Naive thymus-derived CD4-positive, alpha-beta T cell (primary cell): ENCODE data around the gene CD8A. TPM values are rescaled to one million over a fixed set of nuclear protein-coding genes. Genes with fewer than 3 reads are reported as not detected.
A peak's percentile ranks its signal among the peaks of the same experiment; 100 is the strongest.
"Not testable (repeated sequence)": the region's sequence is repeated elsewhere in the genome, so short reads cannot be mapped to it uniquely, and the experiment has no call there.

Source experiments
- ATAC-seq: fragments of 150-1000 bp; cut with Tn5 transposase; 2 replicates; pipeline ENCODE4 v1.10.0; 2021; ENCODE audit warnings: mild to moderate bottlenecking, moderate library complexity
- CTCF ChIA-PET: fragments of 350-600 bp; sonication (Branson Sonifier 250); formaldehyde crosslinking; loops from one replicate; lab custom pipeline; 2021; ENCODE audit warnings: antibody characterized with exemption; lab: Charles Lee
- POLR2A ChIA-PET: fragments of 350-600 bp; sonication (Branson Sonifier 250); formaldehyde crosslinking; loops from one replicate; lab custom pipeline; 2021; ENCODE audit warnings: antibody characterized with exemption, inconsistent platforms; lab: Charles Lee
- DNase-seq, 9 donors: peaks; one replicate each; pipeline versions ENCODE4 v3.0.0 to v3.0.0-alpha.2; 2020 to 2022; ENCODE audit warnings: mixed read lengths in 1 of 9
- H3K27ac ChIP-seq: one replicate; pipeline ENCODE4 v1.7.0; 2013; ENCODE audit warnings: mild to moderate bottlenecking, low read depth, low read length, moderate library complexity
- H3K27me3 ChIP-seq, 2 donors: one replicate each; pipeline ENCODE4 v1.7.0; 2013; ENCODE audit warnings: low read length in 2 of 2, mild to moderate bottlenecking in 2 of 2, moderate library complexity in 2 of 2; ENCODE audit not compliant: control insufficient read depth in 2 of 2, insufficient read depth in 2 of 2
- H3K36me3 ChIP-seq, 3 experiments: 1 replicate in 2 of 3; 2 replicates in 1 of 3; pipeline ENCODE4 v1.7.0; 2013; ENCODE audit warnings: low read length in 3 of 3, mild to moderate bottlenecking in 3 of 3, moderate library complexity in 1 of 3; ENCODE audit not compliant: insufficient read depth in 3 of 3, control insufficient read depth in 2 of 3
- H3K4me1 ChIP-seq, 2 donors: one replicate each; pipeline ENCODE4 v1.7.0; 2013; ENCODE audit warnings: low read length in 2 of 2, mild to moderate bottlenecking in 2 of 2, moderate library complexity in 1 of 2; ENCODE audit not compliant: control insufficient read depth in 2 of 2, insufficient read depth in 2 of 2
- H3K4me3 ChIP-seq: 2 replicates; pipeline ENCODE4 v1.7.0; 2013; ENCODE audit warnings: mild to moderate bottlenecking, low read length
- H3K9me3 ChIP-seq, 3 experiments: 1 replicate in 2 of 3; 2 replicates in 1 of 3; pipeline ENCODE4 v1.7.0; 2013; ENCODE audit warnings: low read length in 3 of 3; ENCODE audit not compliant: control insufficient read depth in 2 of 3
- H3K27ac Mint-ChIP-seq, 9 donors: one replicate each; pipeline ENCODE4 v1.8.0; 2020 to 2022; ENCODE audit warnings: mixed read lengths in 9 of 9, mild to moderate bottlenecking in 8 of 9, moderate library complexity in 5 of 9, inconsistent platforms in 2 of 9
- H3K27me3 Mint-ChIP-seq, 5 donors: one replicate each; pipeline ENCODE4 v1.8.0; 2021 to 2022; ENCODE audit warnings: mixed read lengths in 5 of 5, mild to moderate bottlenecking in 1 of 5
- H3K36me3 Mint-ChIP-seq, 5 donors: one replicate each; pipeline ENCODE4 v1.8.0; 2020 to 2022; ENCODE audit warnings: mixed read lengths in 5 of 5, mild to moderate bottlenecking in 3 of 5, inconsistent platforms in 1 of 5
- H3K4me1 Mint-ChIP-seq, 7 donors: one replicate each; pipeline ENCODE4 v1.8.0; 2020 to 2022; ENCODE audit warnings: mixed read lengths in 7 of 7, mild to moderate bottlenecking in 3 of 7, inconsistent platforms in 1 of 7
- H3K4me3 Mint-ChIP-seq, 10 donors: one replicate each; pipeline ENCODE4 v1.8.0; 2020 to 2022; ENCODE audit warnings: mild to moderate bottlenecking in 10 of 10, mixed read lengths in 10 of 10, moderate library complexity in 6 of 10, inconsistent platforms in 2 of 10
- H3K9me3 Mint-ChIP-seq, 11 donors: one replicate each; pipeline ENCODE4 v1.8.0; 2020 to 2022; ENCODE audit warnings: mixed read lengths in 11 of 11, mild to moderate bottlenecking in 4 of 11, inconsistent platforms in 1 of 11, moderate library complexity in 1 of 11
- intact Hi-C, 2 donors: fragments of 100-400 bp; cut with micrococcal nuclease; formaldehyde crosslinking; loops; one replicate each; pipeline ENCODE4 v1.15.1; 2023
- polyA plus RNA-seq, 2 donors: library from polyadenylated mRNA; unstranded; fragments of 300-500 nt; fragmentation: Illumina TruSeq; gene quantifications; one replicate each; pipeline ENCODE4 v1.2.3, GENCODE V29; 2021
- total RNA-seq, 6 experiments: library from RNA in 5 of 6; stranded (reverse) in 5 of 6; gene quantifications; 1 replicate in 5 of 6; 2 replicates in 1 of 6; pipeline ENCODE4 v1.2.3 and lab custom pipeline; 2021 to 2026

Gene CD8A
- total RNA-seq, result 10 to 100 TPM in 1 of 5 experiments, 1 to 10 TPM in 4; 1.4 to 56.0 (median 2.0) TPM
- under 1 TPM; 0.16 to 0.76 TPM for polyA plus RNA-seq
- total RNA-seq (lab: John Stamatoyannopoulos, UW), result not detected

DNA sequence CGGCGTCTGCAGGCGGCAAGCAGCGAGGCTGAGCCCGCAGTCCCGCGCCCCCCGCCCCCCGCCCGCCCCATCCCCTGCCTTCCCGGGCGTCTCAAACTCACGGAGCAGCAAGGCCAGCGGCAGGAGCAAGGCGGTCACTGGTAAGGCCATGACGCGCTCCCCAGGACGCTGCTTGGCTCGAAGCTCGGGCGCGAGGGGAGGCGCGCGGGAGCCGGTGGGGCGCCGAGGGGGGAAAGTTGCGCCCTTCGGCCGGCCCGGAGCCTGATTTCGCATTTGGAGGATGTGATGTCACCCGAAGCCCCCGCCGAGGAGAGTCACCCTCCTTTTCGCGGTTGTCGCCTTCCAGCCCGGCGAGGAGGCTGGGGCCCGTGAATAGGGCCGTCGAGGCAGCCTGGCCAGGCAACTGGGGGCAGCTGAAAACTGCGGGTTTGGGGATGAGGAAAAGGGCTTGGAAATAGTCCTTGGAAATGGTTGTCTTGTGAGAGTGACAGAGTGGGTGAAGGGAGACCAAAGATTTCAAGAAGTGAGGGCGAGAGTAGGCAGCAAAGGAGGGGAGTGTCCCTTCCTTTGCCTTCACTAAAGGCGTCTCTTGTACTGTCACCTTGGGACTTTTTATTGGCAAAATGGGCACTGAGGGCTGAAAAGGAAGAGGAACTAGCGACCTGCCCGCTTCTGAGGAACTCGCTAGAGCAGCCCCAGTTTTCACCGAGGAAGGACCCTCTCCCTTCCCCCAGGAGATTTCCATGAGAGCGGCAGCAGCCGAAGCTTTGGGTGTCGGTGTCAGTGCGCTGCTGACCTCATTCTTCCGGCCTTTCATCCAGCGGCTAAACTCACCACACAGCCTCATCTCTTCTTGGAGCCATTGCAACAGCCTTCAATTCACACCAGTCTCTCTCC lies at the start of gene CD8A:
Gene CD8A (minus strand): TSS at position 238 of the 897 bp plus-strand sequence. CDS start 88 bp downstream, at position 150.
- H3K4me3 Mint-ChIP-seq, result peak within 1 kb of the TSS; percentile 81 to 94 (median 88)
- peaks cover 51 to 68% (median 59%) of the 10 kb centered on the region in 5 donors for H3K27me3 Mint-ChIP-seq
- ATAC-seq (peak; percentile 44), DNase-seq (peak in 1 of 9 donors; percentile 9)
- peak within 1 kb of the TSS in 4 of 9 donors; percentile 14 to 77 (median 53) for H3K27ac Mint-ChIP-seq
- Histone ChIP-seq H3K27me3 (peaks cover 0 to 24% of the 10 kb centered on the region in 2 donors), H3K4me3 (peak within 1 kb of the TSS; percentile 55), H3K27ac (no peak within 1 kb of the TSS), H3K36me3 (peaks cover 0 to 17% (median 0%) of the 10 kb centered on the region in 3 experiments), H3K9me3 (peaks cover 0 to under 1% (median 0%) of the 10 kb centered on the region in 3 experiments), H3K4me1 (peaks cover 16 to 68% of the 10 kb centered on the region in 2 donors)
- H3K4me1 Mint-ChIP-seq, result peaks cover 17 to 44% (median 30%) of the 10 kb centered on the region in 7 donors
- H3K36me3 Mint-ChIP-seq, result peaks cover 7 to 24% (median 14%) of the 10 kb centered on the region in 5 donors
- H3K9me3 Mint-ChIP-seq, result peaks cover 4 to 17% (median 11%) of the 10 kb centered on the region in 11 donors
- intact Hi-C loops, result no loop called here
- ChIA-PET POLR2A (no interaction called here), CTCF (no interaction called here)

DNA sequence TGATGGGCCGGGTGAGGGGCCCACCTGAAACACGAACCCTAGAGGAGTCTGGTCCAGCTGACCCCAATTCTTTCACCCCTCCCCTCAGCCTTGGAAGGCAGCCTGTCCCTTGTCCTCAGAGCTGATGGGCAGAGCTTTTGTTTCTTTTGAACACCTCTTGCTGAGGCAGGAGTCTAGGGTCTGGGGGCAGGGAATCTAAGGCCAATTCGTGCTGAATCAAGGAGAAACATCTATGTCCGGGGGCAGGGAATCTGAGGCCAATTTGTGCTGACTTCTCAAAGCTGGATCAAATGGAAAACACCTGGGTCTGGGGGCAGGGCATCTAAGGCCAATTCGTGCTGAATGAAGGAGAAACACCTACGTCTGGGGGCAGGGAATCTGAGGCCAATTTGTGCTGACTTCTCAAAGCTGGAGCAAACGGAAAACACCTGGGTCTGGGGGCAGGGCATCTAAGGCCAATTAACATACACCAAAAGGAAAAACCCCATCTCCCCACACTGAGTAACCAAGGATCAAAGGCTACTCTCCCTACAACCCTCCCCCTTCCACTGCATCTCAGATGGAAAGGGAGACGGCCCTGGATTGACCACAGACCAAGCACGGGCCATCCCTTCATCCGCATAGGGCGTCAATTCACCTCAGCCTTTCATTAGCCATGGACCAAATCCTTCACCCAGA lies 49.3 kb upstream of the CD8A start:
- CTCF ChIA-PET, H3K27ac Mint-ChIP-seq: not testable (repeated sequence)

DNA sequence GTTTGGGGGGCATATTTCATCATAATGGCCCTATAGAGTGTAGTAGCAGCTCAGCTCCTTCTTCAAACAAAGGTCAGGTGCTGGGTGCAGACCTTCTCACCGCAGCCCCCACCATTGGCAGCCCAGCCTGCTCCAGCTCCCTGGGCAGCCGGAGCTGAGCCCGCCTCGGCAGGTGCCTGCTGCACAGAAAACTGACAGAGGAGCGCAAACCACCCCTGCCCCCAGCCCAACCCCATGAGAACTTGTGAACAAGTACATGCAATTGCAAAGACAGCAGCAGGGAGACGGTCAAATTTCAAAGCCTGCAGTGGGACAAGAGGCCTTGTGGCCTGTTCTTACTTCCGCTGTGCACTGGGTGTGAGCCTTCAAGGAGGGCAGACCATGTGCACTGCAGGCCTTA lies 48.7 kb upstream of the CD8A start:
- H3K36me3 Mint-ChIP-seq, H3K9me3 ChIP-seq, POLR2A ChIA-PET, H3K4me3 ChIP-seq, H3K27ac Mint-ChIP-seq, H3K27me3 ChIP-seq, ATAC-seq, H3K36me3 ChIP-seq, CTCF ChIA-PET, H3K27ac ChIP-seq, H3K4me3 Mint-ChIP-seq, H3K27me3 Mint-ChIP-seq, intact Hi-C loops, DNase-seq, H3K9me3 Mint-ChIP-seq: not testable (repeated sequence)
- peaks cover 9 to 31% (median 21%) of the 10 kb centered on the region in 7 donors for H3K4me1 Mint-ChIP-seq
- peaks cover 0 to 26% of the 10 kb centered on the region in 2 donors for H3K4me1 ChIP-seq

More for the DNA sequence above, 49.3 kb upstream of the CD8A start:
- POLR2A ChIA-PET, H3K4me3 ChIP-seq, H3K9me3 Mint-ChIP-seq, intact Hi-C loops, H3K36me3 Mint-ChIP-seq, H3K27me3 ChIP-seq, ATAC-seq, DNase-seq, H3K4me3 Mint-ChIP-seq, H3K27ac ChIP-seq, H3K9me3 ChIP-seq, H3K36me3 ChIP-seq, H3K27me3 Mint-ChIP-seq: not testable (repeated sequence)
- peaks cover 9 to 35% (median 21%) of the 10 kb centered on the region in 7 donors for H3K4me1 Mint-ChIP-seq
- peaks cover 0 to 26% of the 10 kb centered on the region in 2 donors for H3K4me1 ChIP-seq

DNA sequence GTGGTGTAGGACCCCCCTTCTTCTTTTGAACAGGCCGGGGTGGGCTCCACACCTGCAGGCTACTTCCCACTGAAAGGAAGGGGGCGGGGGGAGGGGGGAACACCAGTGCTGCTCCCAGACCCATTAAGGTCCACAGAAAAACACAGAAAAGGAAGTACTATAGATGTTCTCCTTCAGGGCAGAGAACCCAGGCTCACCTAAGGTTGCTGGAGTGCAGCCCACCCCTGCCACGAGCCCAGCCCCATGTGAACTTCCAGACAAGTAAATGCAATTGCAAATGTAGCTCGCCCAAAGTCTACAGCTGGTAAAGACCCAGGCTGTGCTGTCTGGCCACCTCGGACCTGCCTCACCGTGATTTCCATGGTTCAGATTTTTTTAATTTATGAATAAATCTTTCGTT lies 47.0 kb upstream of the CD8A start:
- H3K4me1 Mint-ChIP-seq, result peaks cover 9 to 27% (median 20%) of the 10 kb centered on the region in 7 donors
- H3K27me3 Mint-ChIP-seq, H3K4me3 ChIP-seq, H3K9me3 Mint-ChIP-seq, H3K27me3 ChIP-seq, H3K27ac ChIP-seq, ATAC-seq, H3K36me3 Mint-ChIP-seq, intact Hi-C loops, POLR2A ChIA-PET, H3K36me3 ChIP-seq, CTCF ChIA-PET, H3K9me3 ChIP-seq, DNase-seq: not testable (repeated sequence)
- H3K4me3 Mint-ChIP-seq, result peak overlapping the region in 9 of 10 donors; percentile 21 to 78 (median 69)
- H3K27ac Mint-ChIP-seq, result peak overlapping the region in 3 of 9 donors; percentile 43 to 64 (median 51)
- peaks cover 0 to 12% of the 10 kb centered on the region in 2 donors for H3K4me1 ChIP-seq

DNA sequence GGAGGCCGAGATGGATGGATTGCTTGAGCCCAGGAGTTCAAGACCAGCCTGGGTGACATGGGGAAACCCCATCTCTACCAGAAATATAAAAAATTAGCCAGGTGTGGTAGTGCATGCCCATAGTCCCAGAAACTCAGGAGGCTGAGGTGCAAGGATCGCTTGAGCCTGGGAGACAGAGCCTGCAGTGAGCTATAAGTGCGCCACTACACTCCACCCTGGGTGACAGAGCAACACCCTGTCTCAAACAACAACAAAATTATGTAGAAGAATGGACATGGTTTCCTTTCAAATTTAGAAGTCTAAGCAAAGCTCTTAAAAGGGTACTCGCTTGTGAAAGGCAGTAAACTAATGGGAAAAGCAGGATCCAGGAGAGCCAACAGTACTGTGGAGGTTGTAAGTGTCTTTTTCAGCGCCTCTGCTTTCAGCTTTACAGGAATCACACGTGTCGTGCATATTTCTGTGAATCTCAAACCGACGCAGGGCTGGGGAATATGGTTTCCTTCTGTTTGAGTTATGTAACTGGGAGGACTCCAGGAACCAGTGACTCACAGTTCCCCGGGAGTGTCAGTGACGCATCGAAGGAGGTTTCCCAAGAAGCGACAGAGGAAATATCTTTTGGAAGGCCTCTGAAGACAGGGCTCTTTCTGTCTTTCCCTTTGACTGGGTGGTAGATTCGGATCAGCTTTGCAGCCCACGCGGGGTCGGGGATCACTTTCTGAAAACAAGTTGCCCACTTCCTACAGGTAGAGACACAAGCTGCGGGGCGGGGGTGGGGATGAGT lies 46.4 kb upstream of the CD8A start:
- H3K27me3 ChIP-seq, CTCF ChIA-PET, H3K9me3 Mint-ChIP-seq, H3K36me3 Mint-ChIP-seq, H3K27me3 Mint-ChIP-seq, intact Hi-C loops, H3K36me3 ChIP-seq, H3K27ac ChIP-seq, POLR2A ChIA-PET, H3K4me3 ChIP-seq, H3K9me3 ChIP-seq: not testable (repeated sequence)
- peaks cover 3 to 21% (median 14%) of the 10 kb centered on the region in 7 donors for H3K4me1 Mint-ChIP-seq
- peaks cover 0 to 10% of the 10 kb centered on the region in 2 donors for H3K4me1 ChIP-seq
- ATAC-seq, result peak; percentile 76
- DNase-seq, result peak in 1 of 9 donors; percentile 57
- peak overlapping the region in 8 of 9 donors; percentile 14 to 77 (median 55) for H3K27ac Mint-ChIP-seq
- peak overlapping the region; percentile 25 to 78 (median 69) for H3K4me3 Mint-ChIP-seq

DNA sequence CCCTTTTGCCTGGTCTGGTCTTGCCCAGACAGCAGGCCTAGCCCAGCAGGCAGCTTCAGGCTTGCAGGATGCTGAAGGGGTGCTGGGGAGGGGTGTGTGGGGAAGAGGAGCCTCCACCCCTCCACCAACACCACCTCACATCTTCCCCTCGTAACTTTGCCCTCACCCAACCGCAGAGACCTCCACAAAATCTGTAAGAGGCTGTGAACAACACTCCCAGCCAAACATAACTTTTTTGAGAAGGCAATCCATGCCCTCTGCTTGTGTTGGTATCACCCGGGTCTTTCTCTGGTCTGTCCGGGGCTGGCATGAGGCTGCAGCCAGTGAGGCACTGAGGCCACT lies 44.8 kb upstream of the CD8A start:
- H3K27ac ChIP-seq, H3K36me3 Mint-ChIP-seq, POLR2A ChIA-PET, DNase-seq, CTCF ChIA-PET, intact Hi-C loops, ATAC-seq, H3K9me3 ChIP-seq, H3K4me3 ChIP-seq, H3K4me3 Mint-ChIP-seq, H3K9me3 Mint-ChIP-seq, H3K27me3 ChIP-seq, H3K36me3 ChIP-seq, H3K27ac Mint-ChIP-seq: not testable (repeated sequence)
- Mint-ChIP-seq H3K4me1 (peaks cover 0 to 17% (median 12%) of the 10 kb centered on the region in 7 donors), H3K27me3 (peaks cover 0 to 13% (median 0%) of the 10 kb centered on the region in 5 donors)
- peaks cover 0 to 16% of the 10 kb centered on the region in 2 donors for H3K4me1 ChIP-seq
